ENCODE measurements around the gene HES2.
"Not testable (repeated sequence)": the region's sequence is repeated elsewhere in the genome, so short reads cannot be mapped to it uniquely, and the experiment has no call there.

HES2 gene

DNA sequence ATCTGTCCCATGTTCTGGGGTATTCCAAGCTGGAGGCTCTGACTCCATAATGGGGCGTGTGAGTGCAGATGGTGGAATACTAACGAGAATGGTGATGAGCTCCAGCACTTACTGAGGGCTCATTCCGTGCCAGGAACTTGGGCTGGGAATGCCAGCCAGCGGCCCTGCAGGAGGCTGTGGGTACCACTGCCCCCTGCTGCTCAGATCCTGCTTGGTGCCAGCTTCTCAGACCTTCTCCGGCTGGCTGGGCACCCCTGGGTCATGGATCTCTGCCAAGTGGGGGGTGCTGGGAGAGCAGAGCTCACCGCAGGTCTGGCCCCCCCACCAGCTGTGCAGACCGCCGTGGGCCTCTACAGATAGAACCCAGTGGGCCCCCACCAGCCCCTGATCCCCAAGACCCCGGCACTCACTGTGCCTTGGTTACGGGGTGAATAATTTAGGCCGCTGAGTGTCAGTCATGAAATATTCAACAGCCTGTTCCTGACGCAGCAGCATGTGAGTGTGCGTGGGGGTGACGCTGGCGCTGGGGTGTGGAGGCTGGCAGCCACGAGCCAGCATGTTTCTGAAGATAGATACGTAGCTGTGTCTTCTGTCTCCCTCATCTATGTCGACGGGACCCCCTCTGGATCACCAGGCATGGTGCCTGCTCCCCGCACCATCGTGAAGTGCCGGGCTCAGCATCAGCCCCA lies 17.4 kb upstream of the HES2 start:
- not testable (repeated sequence) for DNase-seq (ENCODE audit: low read depth, low spot score)

DNA sequence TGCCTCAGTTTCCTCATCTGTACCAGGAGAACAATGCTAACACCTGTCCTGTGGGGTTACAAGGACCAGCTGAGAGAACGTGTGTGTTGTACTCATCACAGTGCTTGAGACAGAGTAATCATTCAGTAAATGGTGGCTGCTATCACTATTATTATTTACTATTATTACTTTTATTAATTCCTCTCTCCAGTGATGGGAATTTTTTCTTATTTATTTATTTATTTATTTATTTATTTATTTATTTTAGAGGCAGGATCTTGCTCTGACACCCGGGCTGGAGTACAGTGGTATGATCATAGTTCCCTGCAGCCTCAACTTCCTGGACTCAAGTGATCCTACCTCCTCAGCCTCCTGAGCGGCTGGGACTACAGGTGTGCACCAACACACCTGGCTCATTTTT lies 16.6 kb upstream of the HES2 start:
- DNase-seq (ENCODE audit: low read depth, low spot score) = not testable (repeated sequence)

DNA sequence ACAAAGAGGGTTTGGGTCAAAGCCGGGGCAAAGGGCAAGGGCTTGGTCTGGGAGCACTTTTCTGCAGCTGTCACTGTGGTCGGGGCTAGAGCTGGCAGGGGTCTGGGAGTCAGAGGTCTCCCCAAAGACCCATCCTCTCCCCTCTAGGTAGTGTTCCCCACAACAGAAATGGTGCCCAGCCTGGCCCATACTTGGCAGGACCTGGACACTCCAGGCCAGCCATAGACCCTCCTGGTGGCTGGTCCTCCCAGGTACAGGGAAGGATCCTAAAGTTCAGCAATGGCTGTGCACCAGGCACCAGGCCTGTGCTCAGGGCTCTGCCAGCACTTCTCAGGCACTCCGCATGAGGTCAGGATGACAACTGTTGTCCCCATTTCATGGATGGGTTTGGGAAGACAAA lies 15.8 kb upstream of the HES2 start:
- DNase-seq (ENCODE audit: low read depth, low spot score) = no peak

DNA sequence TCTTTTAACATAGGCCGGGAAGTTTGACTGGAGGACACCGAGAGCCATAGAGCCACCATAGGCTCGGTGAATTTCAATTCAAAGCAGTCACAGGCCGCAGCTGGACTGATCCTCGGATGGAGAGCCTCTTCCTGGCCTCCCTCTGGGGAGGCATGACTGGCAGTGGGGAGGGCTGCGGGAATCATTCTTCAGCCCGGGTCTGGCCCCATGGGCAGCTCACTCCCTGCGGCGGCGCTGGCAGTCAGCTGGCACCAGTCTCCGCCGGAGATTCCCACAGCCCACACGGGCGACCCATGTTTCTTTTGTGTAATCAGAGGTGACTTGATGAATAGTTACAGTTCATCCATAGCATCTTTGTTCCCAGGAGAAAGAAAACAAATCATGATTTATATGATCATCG lies 15.4 kb upstream of the HES2 start:
- no peak for DNase-seq (ENCODE audit: low read depth, low spot score)

DNA sequence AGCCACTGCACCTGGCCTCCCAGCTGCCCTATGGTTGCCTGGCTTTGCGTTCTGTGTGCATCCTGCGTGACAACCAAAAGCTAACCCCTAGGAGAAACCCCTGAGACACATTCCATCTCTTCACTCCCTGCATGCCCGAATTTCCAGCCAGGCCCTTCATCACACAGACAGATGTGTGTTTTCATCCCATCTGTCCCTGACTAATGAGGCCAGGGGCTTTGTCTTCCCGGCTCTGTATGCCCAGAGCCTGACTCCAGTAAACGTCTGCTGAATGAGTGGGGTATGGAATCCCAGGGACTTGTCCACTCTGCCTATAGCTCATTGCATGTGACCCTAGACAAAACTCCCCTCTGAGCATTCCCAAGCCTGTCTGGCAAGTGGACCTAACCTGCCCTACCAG lies 14.5 kb upstream of the HES2 start:
- DNase-seq (ENCODE audit: low read depth, low spot score) = no peak

DNA sequence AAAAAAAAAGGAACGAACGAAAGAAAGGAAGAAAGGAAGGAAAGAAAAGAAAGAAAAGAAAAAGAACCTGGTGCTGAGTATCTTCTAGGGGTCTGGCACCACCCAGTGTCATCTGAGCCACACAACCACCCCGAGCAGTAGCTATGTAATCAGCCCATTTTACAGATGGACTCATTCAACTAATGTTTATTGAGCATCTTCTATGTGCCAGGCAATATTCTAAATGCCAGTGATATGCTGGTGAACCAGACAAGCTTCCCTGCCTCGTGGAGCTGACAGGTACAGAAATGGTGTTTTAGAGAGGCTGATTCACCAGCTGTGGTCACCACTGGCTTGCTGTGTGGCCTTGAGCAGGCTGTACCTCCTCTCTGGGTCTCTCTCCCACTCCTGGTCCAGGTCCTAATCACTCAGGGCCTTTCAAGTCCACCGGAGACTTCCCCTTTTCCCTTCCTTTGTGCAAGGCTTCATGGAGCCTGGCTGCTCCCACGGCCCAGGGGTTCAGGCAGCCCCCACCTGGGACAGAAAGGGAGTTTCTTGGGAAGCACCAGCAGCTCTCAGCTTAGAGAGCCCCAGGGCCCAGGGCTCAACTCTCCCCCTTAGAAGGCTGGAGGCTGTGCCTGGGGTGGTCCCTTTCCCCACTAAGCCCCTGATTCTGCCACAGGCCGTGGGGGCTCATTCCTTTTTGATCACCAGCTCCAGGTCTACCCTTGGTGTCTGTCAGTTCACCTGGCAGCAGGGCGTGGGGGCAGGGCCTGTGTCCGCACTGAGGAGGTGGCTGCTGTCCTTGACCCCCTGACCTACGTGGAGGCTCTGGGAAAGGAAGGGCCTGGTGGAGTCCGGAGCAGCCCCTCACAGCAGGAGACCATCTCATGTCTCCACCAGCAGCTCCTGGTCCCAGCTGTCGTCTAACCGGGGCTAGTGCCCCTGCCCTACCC lies 12.2 kb upstream of the HES2 start:
- not testable (repeated sequence) for DNase-seq (ENCODE audit: low read depth, low spot score)

DNA sequence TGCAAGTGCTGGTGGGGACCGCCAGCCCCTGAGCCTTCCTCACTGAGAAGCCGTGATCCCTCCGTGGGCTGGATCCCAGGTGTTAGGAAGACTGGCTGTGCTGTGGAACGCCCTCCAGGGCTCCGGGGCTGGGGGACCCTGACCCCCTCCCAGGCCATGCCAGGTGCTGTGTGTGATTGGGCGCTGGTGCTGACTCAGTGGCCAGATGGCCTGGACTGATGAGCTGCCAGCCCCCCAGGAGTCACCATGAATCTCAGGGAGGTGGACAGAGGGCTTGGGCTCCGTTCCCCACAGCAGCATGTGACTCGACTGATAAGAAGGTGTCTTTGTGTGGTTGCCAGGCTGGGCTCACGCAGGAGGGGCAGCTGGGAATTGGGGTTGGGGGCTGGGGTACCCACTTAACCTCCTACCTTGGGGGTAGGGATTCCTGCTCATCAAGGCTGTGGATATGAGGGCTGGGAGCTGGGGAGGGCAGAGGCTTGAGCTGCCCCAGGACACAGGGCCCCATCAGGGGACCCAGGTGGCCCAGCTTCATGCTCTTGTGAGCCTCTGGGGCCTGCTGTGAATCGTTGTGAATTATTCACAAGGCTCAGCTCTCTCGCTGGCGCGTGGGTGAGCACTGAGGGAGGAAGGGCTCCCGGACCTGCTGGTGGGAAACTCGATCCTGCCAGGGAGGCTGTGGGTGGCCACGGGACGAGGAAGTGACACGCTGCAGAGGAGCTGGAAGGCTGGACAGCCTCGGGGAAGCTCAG lies 10.1 kb upstream of the HES2 start:
- not testable (repeated sequence) for DNase-seq (ENCODE audit: low read depth, low spot score)

DNA sequence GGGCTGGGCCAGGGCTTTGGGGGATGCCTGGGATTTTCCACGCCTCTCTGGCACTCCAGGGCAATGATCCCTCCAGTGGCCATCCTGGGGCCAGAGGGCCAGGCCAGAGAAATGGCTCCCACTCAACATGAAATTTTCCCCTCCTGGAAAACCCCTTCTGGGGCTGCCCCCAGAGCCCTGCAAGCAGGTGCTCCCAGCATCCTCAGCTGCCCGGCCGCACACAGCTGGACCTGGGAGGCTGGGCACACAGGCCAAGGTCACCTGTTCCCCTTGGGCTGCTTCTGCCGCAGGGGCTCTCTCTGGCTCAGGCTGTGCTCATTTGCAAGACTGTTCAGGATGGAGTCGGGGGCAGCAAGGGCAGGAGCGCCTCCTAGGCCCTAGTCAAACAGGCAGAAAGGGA lies 8.7 kb upstream of the HES2 start:
- DNase-seq (ENCODE audit: low read depth, low spot score) = not testable (repeated sequence)

DNA sequence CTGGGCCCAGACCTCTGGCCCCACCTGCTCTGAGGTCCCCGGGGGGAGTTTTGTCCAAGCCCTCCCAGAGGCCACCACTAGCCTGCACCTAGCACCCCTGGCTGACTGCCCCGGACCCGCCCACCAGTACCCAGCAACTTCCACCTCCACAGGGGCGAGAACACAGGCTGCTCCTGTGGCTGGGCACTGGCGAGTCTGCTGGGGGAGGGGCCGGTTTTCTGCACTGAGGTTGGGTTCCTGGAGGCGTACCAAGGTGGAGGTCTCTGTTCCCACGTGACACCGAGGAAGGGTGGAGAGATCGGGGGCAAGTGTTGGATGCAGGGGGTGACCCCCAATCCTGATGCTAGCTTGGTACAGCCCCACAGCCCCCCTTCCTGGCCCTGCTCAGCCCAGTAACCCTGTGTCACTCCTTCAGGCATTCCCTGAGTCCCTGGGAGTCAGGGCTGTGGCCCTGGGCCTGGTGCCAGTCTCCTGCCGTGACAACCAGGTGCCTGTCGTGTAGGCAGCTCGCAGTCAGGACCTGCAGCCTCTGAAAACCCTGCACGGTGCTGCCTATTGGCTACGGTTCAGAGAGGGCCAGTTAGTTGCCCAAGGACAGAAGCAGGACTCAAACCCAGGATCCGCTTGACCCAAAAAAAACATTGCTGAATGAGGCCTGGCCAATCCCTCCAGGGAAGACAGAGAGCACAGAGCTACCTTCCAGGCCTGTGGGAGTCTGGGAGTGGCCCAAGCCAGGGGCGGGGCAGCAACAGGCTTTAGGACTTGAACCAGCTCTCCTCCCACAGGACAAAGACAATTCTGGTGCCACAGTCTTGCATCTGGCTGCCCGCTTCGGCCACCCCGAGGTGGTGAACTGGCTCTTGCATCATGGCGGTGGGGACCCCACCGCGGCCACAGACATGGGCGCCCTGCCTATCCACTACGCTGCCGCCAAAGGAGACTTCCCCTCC lies 8.0 kb upstream of the HES2 start:
- DNase-seq (ENCODE audit: low read depth, low spot score) = no peak

DNA sequence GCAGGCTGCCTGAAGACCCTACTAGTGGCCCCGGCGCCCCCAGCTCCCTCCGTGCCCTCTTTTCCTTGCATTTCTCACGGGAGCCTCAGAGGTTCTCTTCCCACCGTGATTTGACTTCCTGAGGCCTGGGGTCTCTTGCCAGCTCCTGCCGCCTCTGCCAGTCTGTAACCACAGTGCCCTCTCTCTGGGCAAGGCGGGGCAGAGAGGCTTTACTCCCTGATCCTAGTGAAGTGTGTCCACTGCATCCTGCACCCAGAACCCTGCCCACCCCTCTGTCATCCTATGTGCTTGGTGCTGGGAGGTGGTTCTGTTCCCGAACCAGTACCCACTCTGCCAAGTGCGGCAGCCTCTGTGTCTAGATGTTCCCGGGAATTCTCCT lies 7.2 kb upstream of the HES2 start:
- no peak for DNase-seq (ENCODE audit: low read depth, low spot score)

DNA sequence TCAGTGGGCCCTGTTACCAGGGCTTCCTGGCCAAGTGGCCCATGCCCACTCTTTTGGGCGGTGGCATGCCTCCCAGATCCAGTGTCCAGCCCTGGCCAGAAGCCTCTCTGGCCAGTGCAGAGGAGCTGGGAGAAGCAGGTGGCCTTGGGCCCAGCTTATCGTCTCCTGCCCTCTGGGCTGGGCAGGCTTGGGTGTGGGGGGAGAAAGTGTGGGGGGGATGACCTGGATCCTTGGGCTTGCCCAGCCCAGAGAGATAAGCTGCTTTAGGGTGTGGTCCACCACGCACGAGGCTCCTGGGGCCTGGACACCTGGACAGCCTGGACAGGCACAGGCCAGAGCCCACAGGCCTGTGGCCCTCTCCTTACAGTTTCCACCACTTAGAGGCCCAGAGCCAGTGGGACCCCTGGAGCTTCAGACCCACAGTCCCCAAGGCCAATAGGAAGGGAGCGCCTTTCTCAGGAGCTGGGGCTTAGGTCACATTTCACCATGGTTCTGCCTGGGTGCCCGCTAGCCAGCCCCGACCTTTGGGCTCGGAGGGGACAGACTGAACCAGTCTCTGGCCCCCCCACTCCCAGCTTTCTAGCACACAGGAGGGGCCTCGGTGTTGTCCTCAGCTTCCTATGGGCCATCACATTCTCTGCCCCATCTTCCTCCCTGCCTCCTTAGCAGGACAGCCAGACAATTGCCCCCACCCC lies 6.7 kb upstream of the HES2 start:
- no peak for DNase-seq (ENCODE audit: low read depth, low spot score)

DNA sequence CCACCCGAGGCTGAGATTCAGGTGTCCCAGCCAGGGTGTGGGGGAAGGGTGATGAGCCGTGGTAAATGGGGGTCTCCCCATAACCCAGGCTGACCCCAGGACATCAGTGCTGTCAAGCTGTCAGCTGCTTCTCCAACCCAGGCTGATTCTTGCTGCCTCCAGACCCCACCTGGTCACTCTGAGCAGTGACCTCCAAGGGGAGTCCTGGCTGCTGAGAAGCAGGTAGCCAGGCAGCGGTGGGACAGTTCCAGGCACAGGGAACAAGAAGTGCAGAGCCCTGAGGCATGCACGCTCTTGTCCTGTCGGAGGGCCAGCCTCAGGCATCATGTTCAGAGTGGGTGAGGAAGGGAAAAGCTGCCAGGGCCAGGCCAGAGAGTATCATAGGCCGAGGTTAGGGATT lies 5.9 kb upstream of the HES2 start:
- no peak for DNase-seq (ENCODE audit: low read depth, low spot score)

DNA sequence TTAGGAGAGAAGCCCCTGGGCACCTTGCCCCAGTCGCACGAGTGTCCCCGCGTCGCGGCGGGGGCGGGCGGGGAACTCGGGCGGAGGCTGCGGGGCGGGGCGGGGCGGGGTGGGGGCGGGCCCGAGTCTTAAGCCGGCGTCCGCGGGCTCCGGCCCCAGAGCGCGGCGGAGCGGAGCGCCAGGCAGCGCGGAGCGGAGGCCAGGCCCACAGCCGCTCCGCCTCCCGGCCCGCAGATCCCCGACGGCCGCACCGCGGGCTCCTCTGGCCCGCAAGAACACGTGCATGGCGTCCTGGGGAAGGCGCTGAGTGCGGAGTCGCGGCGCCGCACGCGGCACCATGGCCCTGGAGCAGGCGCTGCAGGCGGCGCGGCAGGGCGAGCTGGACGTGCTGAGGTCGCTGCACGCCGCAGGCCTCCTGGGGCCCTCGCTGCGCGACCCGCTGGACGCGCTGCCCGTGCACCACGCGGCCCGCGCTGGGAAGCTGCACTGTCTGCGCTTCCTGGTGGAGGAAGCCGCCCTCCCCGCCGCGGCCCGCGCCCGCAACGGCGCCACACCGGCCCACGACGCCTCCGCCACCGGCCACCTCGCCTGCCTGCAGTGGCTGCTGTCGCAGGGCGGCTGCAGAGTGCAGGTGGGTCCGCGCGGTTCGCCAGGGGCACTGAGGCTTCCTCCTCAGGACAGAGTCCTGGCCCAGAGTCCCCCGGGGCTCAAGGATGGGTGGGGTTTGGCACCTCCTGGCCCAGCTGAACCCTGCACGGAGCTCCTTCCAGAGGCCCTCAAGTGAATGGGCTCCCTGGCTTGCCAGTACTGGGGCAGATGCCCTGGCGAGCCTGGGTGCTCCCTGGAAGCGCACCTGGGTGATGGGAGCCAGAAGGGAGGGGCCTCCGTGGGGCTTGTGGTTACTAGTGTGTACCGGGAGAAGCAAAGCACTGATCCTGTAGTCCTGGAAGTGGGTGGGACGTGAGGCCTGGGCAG lies 5.2 kb upstream of the HES2 start, which contains the start of gene ESPN:
Gene ESPN (plus strand): TSS at position 158 of the 975 bp plus-strand sequence. CDS start 180 bp downstream, at position 338.
- no peak for DNase-seq (ENCODE audit: low read depth, low spot score)

DNA sequence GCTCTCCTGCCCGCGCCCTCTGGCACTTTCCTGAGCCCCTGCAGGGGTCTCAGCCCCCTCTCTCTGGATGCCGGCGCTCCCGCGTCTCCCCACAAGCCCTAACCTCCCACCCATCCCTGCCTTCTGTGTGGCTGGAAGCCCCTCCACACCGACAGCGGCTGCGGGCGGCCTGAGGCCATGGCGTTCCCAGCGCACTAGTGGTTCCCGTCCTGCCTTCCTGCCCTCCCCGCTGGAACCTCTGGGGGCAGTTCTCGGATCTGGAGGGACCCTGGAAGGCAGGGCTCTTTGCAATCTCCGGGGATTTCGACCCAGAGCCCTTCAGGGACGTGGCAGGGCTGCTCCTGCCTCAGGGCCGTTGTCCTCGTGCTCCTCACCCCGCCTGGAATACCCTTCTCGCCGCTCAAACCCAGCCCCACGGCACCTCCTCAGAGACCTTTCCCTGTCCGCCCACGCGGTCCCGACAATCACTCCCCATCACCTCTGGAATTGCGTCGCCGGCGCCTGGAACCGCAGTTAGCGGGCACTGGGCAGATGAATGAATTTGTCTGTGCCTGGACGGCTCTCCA lies 4.4 kb upstream of the HES2 start:
- DNase-seq (ENCODE audit: low read depth, low spot score) = no peak

DNA sequence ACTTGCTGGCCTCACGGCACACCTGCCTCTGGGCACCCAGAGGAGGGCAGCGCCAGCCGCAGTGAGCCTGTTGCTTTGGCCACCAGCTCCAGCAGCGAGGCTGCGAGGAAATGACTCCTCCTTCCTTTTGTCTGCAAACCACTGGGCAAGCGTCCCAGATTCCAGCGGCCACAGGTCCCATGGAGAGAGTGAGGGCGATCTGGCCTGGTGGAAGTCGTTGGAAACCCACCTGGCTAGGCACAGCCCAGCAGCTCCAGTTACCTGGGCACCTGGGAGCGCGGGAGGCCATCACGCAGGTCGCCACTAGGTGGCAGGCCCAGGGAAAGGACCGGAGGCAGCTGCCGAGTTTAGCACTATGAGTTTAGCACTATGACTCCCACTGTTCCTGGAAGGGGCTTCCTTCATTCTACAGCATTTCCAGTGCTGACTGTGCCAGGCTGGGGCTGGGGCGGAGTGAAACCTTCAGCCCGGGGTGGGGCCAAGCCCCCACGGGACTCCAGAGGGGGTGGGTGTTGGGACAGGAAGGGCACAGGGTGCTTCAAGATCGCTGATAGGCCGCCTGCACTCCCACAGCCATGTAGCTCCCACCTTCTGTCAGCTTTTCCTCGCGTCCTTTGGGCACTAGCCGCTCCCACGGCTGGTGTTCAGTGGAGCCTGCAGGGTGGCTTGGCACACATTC lies 3.7 kb upstream of the HES2 start:
- peak; percentile 40 for DNase-seq (ENCODE audit: low read depth, low spot score)

DNA sequence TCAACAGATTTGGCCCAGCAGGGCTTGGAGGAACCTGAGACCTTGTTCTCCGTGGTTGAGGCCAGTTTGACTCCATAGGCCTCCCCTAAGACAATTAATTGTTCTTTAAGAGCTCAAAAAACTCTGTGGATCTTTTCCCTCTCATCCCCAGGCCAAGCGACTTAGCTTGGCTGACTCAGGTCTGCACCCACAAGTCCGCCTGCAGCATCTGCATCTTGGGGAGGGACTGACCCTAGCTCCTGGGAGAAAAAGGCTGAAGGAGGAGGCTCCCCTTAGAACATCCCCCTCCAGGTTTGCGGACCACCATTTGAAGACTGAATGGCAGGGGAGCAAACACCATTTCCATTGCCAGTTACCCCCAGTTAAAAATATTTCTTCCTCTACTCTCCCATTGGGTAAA lies 1.5 kb upstream of the HES2 start:
- DNase-seq (ENCODE audit: low read depth, low spot score) = no peak

DNA sequence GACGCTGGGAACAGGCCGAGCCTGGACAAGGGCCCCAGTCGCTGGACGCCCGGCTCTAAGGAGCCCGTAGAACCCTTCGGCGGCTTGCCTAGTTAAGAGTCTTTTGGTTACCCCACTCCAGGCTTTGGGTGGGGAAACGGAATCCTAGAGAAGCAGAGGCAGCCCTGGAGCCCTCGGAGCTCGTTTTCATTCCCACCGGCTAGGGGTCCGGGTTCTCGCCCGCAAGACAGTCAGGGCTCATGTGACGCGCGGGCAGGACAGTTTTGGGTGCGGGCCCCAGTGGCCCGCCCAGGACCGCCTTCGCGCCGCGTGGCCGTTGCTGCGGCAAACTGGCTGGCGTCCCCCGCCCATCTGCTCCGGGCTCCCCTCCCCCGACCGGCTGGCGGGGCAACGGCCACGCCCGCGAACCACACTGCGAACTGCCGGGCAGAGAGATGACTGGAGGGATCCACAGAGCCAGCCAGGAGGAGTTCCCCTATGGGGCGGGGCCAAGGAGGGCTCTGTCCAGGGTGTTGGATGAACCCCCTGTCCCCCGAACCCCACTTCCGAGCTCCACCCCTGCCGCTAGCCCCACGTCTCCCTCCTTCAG lies 829 bp upstream of the HES2 start:
- no peak for DNase-seq (ENCODE audit: low read depth, low spot score)

DNA sequence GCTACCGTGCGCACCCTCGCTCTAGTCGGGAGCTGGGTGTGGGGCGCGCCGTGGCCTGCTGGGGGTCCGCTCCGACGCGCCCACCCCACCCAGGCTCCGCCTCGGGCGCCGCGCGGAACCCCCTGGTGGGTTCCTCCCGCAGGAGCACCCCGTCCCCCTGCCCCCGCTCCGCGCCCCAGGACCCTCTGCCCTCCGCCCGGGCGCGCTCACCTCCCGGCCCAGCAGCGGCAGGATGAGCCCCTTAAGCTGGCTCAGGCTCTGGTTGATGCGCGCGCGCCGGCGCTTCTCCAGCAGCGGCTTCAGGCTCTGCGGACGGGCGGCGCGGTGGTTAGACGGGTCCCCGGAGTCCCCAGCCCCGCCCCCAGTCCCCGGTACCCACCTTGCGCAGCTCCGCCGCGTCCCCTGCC lies 319 bp downstream of the HES2 start:
- DNase-seq (ENCODE audit: low read depth, low spot score) = no peak

All from activated CD4-positive, CD25-positive, alpha-beta regulatory T cell treated with anti-CD3 and anti-CD28 coated beads, Interleukin-2, amount 50 U/mL, for 16 hours (primary cell).